H1 (cell line): ENCODE measurements around the gene SCAP. TPM values are rescaled to one million over a fixed set of nuclear protein-coding genes. Genes with fewer than 3 reads are reported as not detected.

Experiments used
- CTCF ChIA-PET: fragments of 300-600 bp; sonication (Branson Sonifier 250); formaldehyde crosslinking; loops from one replicate; lab custom pipeline; 2021; ENCODE audit not compliant: partially characterized antibody; lab: Charles Lee
- POLR2A ChIA-PET: fragments of 300-600 bp; sonication (Branson Sonifier 250); formaldehyde crosslinking; loops from one replicate; lab custom pipeline; 2021; ENCODE audit warnings: inconsistent platforms; ENCODE audit not compliant: partially characterized antibody; lab: Charles Lee
- DNase-seq, 2 experiments: peaks; one replicate each; pipeline versions ENCODE4 v3.0.0 to v3.0.0-alpha.2; 2010 to 2022; ENCODE audit warnings: low spot score in 2 of 2, low read depth in 1 of 2, mixed read lengths in 1 of 2
- FAIRE-seq: peaks from 2 replicates; lab custom pipeline; 2011; peaks lifted over from hg19 to GRCh38; lab: Jason Lieb, UNC
- H2AFZ ChIP-seq: 2 replicates; pipeline ENCODE4 v1.8.1; 2012; ENCODE audit warnings: low read length, inconsistent platforms
- H2AK5ac ChIP-seq: 2 replicates; pipeline ENCODE4 v1.6.1; 2013; ENCODE audit warnings: low read depth, low read length
- H2BK120ac ChIP-seq: replicated peaks from 2 replicates; pipeline ENCODE3; 2013; ENCODE audit warnings: low read depth, low read length, inconsistent platforms
- H2BK12ac ChIP-seq: 2 replicates; pipeline ENCODE4 v1.6.1; 2013; ENCODE audit warnings: low read depth, low read length
- H2BK15ac ChIP-seq: 2 replicates; pipeline ENCODE4 v1.6.1; 2013; ENCODE audit warnings: low read length
- H2BK20ac ChIP-seq: 2 replicates; pipeline ENCODE4 v1.6.1; 2013; ENCODE audit warnings: low read length
- H2BK5ac ChIP-seq: 2 replicates; pipeline ENCODE4 v1.6.1; 2013; ENCODE audit warnings: low read depth, low read length
- H3K14ac ChIP-seq: 2 replicates; pipeline ENCODE4 v1.6.1; 2013; ENCODE audit warnings: inconsistent platforms; ENCODE audit not compliant: insufficient read length
- H3K18ac ChIP-seq: 2 replicates; pipeline ENCODE4 v1.6.1; 2013; ENCODE audit warnings: low read length; ENCODE audit errors: extremely low read depth
- H3K23ac ChIP-seq: 2 replicates; pipeline ENCODE4 v1.6.1; 2013; ENCODE audit warnings: inconsistent platforms; ENCODE audit not compliant: insufficient read length
- H3K23me2 ChIP-seq: 2 replicates; pipeline ENCODE4 v1.6.1; 2013; ENCODE audit warnings: low read depth, low read length
- H3K27ac ChIP-seq: 2 replicates; pipeline ENCODE4 v1.6.1; 2011; ENCODE audit warnings: low read depth, low read length, inconsistent platforms
- H3K27me3 ChIP-seq, 4 experiments: replicated peaks in 1 of 4; 1 replicate in 1 of 4; 2 replicates in 3 of 4; pipeline versions ENCODE4 v1.6.1 to v1.8.1; 2011 to 2013; ENCODE audit warnings: low read length in 3 of 4, mild to moderate bottlenecking in 3 of 4, inconsistent platforms in 2 of 4, mixed read lengths in 2 of 4, moderate library complexity in 1 of 4; ENCODE audit not compliant: control insufficient read depth in 3 of 4, insufficient read depth in 3 of 4; ENCODE audit errors: extremely low read depth in 1 of 4
- H3K36me3 ChIP-seq, 4 experiments: 2 replicates each; pipeline versions ENCODE4 v1.6.1 to v1.8.1; 2011 to 2013; ENCODE audit warnings: mild to moderate bottlenecking in 4 of 4, low read length in 3 of 4, moderate library complexity in 2 of 4, control low read depth in 1 of 4, inconsistent platforms in 1 of 4; ENCODE audit not compliant: insufficient read depth in 4 of 4, control insufficient read depth in 2 of 4
- H3K4ac ChIP-seq: replicated peaks from 2 replicates; pipeline ENCODE3; 2013; ENCODE audit warnings: low read length, low read depth, mixed read lengths, inconsistent platforms; ENCODE audit not compliant: insufficient read length
- H3K4me1 ChIP-seq, 4 experiments: replicated peaks in 1 of 4; 1 replicate in 1 of 4; 2 replicates in 3 of 4; pipeline versions ENCODE4 v1.6.1 to v1.8.1; 2011 to 2013; ENCODE audit warnings: low read length in 3 of 4, inconsistent platforms in 2 of 4, mixed read lengths in 1 of 4; ENCODE audit not compliant: insufficient read depth in 4 of 4, control insufficient read depth in 3 of 4
- H3K4me2 ChIP-seq, 2 experiments: 2 replicates each; pipeline versions ENCODE4 v1.6.1 to v1.8.1; 2011 to 2013; ENCODE audit warnings: low read depth in 2 of 2, low read length in 2 of 2, control low read depth in 1 of 2, inconsistent platforms in 1 of 2, mild to moderate bottlenecking in 1 of 2; ENCODE audit not compliant: insufficient read depth in 1 of 2
- H3K4me3 ChIP-seq, 4 experiments: fragments of 200-600, 300-600 bp in 1 of 4; sonication (generic), shearing (Covaris generic), sonication (Bioruptor Twin) in 1 of 4; 2 replicates each; pipeline versions ENCODE4 v1.5.1 to v1.8.1; 2011 to 2016; ENCODE audit warnings: low read length in 4 of 4, low read depth in 3 of 4, control low read depth in 2 of 4, inconsistent platforms in 2 of 4, mild to moderate bottlenecking in 2 of 4, mixed read lengths in 1 of 4, moderate library complexity in 1 of 4; ENCODE audit not compliant: insufficient read depth in 2 of 4; ENCODE audit errors: extremely low read depth in 1 of 4
- H3K56ac ChIP-seq: replicated peaks from 2 replicates; pipeline ENCODE3; 2013; ENCODE audit warnings: low read depth, mild to moderate bottlenecking, mixed read lengths, low read length, inconsistent platforms; ENCODE audit not compliant: insufficient read length
- H3K79me1 ChIP-seq: 2 replicates; pipeline ENCODE4 v1.6.1; 2013; ENCODE audit warnings: low read depth, low read length, control low read depth
- H3K79me2 ChIP-seq, 2 experiments: 2 replicates each; pipeline versions ENCODE4 v1.6.1 to v1.8.1; 2012 to 2013; ENCODE audit warnings: low read length in 2 of 2, mild to moderate bottlenecking in 2 of 2, inconsistent platforms in 1 of 2; ENCODE audit not compliant: insufficient read depth in 2 of 2, control insufficient read depth in 1 of 2
- H3K9ac ChIP-seq, 4 experiments: replicated peaks in 1 of 4; 1 replicate in 1 of 4; 2 replicates in 3 of 4; pipeline versions ENCODE4 v1.6.1 to v1.8.1; 2011 to 2013; ENCODE audit warnings: low read depth in 3 of 4, low read length in 3 of 4, control low read depth in 2 of 4, mild to moderate bottlenecking in 2 of 4, moderate library complexity in 2 of 4, inconsistent platforms in 1 of 4; ENCODE audit errors: extremely low read depth in 1 of 4
- H3K9me3 ChIP-seq, 2 experiments: 2 replicates each; pipeline versions ENCODE4 v1.6.1 to v1.8.1; 2012 to 2013; ENCODE audit warnings: mild to moderate bottlenecking in 2 of 2, moderate library complexity in 2 of 2, control low read depth in 1 of 2, inconsistent platforms in 1 of 2, low read depth in 1 of 2, low read length in 1 of 2, mixed read lengths in 1 of 2; ENCODE audit not compliant: insufficient read depth in 2 of 2
- H4K20me1 ChIP-seq, 2 experiments: replicated peaks in 1 of 2; 2 replicates each; pipeline versions ENCODE3 to v1.8.1; 2011 to 2013; ENCODE audit warnings: inconsistent platforms in 2 of 2, low read length in 2 of 2, mild to moderate bottlenecking in 1 of 2; ENCODE audit not compliant: insufficient read depth in 2 of 2, control insufficient read depth in 1 of 2
- H4K5ac ChIP-seq: 2 replicates; pipeline ENCODE4 v1.6.1; 2013; ENCODE audit warnings: low read length, low read depth, mixed read lengths, inconsistent platforms; ENCODE audit not compliant: insufficient read length
- H4K8ac ChIP-seq: 2 replicates; pipeline ENCODE4 v1.8.0; 2013; ENCODE audit warnings: mild to moderate bottlenecking, moderate library complexity, low read length, inconsistent platforms; ENCODE audit not compliant: insufficient read depth; ENCODE audit errors: extremely low read depth
- H4K91ac ChIP-seq: replicated peaks from 2 replicates; pipeline ENCODE3; 2013; ENCODE audit warnings: low read length, mixed read lengths, inconsistent platforms; ENCODE audit not compliant: insufficient read length
- CEBPB ChIP-seq: IDR thresholded peaks from 2 replicates; pipeline ENCODE4 v1.6.1; 2012; ENCODE audit warnings: low read depth, low read length
- CHD2 ChIP-seq: IDR thresholded peaks from 2 replicates; pipeline ENCODE4 v1.6.1; 2012; ENCODE audit warnings: low read length, improper control_type of control experiment
- GTF2F1 ChIP-seq: IDR thresholded peaks from 2 replicates; pipeline ENCODE4 v1.6.1; 2012; ENCODE audit warnings: low read depth, low read length, improper control_type of control experiment, borderline replicate concordance
- JUN ChIP-seq: IDR thresholded peaks from 2 replicates; pipeline ENCODE4 v1.6.1; 2011; ENCODE audit warnings: low read depth, mild to moderate bottlenecking, improper control_type of control experiment, low read length
- PHF8 ChIP-seq: fragments of 200-600 bp; sonication (generic); conservative IDR thresholded peaks from 2 replicates; pipeline ENCODE4 v1.7.1; 2012; ENCODE audit warnings: low read depth, mild to moderate bottlenecking, inconsistent platforms, low read length, moderate library complexity
- POLR2AphosphoS5 ChIP-seq: IDR thresholded peaks from 2 replicates; pipeline ENCODE4 v1.6.1; 2011; ENCODE audit warnings: low read depth, low read length
- POU5F1 ChIP-seq: IDR thresholded peaks from 2 replicates; pipeline ENCODE4 v1.6.1; 2011; ENCODE audit warnings: low read depth, mild to moderate bottlenecking, low read length, moderate library complexity
- RFX5 ChIP-seq: IDR thresholded peaks from 2 replicates; pipeline ENCODE4 v1.6.1; 2011; ENCODE audit warnings: low read depth, low read length, improper control_type of control experiment, borderline replicate concordance
- SIX5 ChIP-seq: IDR thresholded peaks from 2 replicates; pipeline ENCODE4 v1.6.1; 2011; ENCODE audit warnings: mild to moderate bottlenecking, low read depth, low read length
- SP2 ChIP-seq: IDR thresholded peaks from 2 replicates; pipeline ENCODE4 v1.6.1; 2012; ENCODE audit warnings: mild to moderate bottlenecking, low read length, inconsistent platforms
- SP4 ChIP-seq: IDR thresholded peaks from 2 replicates; pipeline ENCODE4 v1.6.1; 2012; ENCODE audit warnings: low read length, inconsistent platforms
- SUZ12 ChIP-seq: fragments of 200-600 bp; sonication (generic); IDR thresholded peaks from 2 replicates; pipeline ENCODE4 v1.6.1; 2012; ENCODE audit warnings: mild to moderate bottlenecking, inconsistent platforms, low read length, moderate library complexity, mixed read lengths
- YY1 ChIP-seq: IDR thresholded peaks from 2 replicates; pipeline ENCODE4 v1.6.1; 2011; ENCODE audit warnings: low read depth, mild to moderate bottlenecking, low read length
- WGBS, 2 experiments: shearing (Covaris generic) in 1 of 2; methylation state at CpG; one replicate each; pipeline versions ENCODE4 v1.1.6 to v1.1.7; 2013 to 2015; ENCODE audit warnings: low lambda C conversion rate in 2 of 2, mixed read lengths in 2 of 2, inconsistent platforms in 1 of 2, low coverage in 1 of 2, missing lambda C conversion rate in 1 of 2; ENCODE audit not compliant: insufficient replicate concordance in 2 of 2, insufficient coverage in 1 of 2, insufficient read length in 1 of 2; ENCODE audit errors: extremely low coverage in 1 of 2, missing lambda C conversion rate in 1 of 2; 5-methylcytosine and 5-hydroxymethylcytosine counted together
- polyA plus RNA-seq, 7 experiments: library from polyadenylated mRNA; depleted of rRNA in 3 of 7; stranded (reverse) in 5 of 7; unstranded in 2 of 7; fragments of >200 nt in 5 of 7; fragments of 200-250 nt in 2 of 7; gene quantifications; 1 replicate in 5 of 7; 2 replicates in 1 of 7; 4 replicates in 1 of 7; pipeline versions ENCODE4 v1.2.1 to v1.2.3, GENCODE V29; 2011 to 2013; ENCODE audit warnings: missing spikeins in 2 of 7, mixed read lengths in 2 of 7
- total RNA-seq: library from RNA; stranded (reverse); fragmentation: NEBNext Ultra II Directional; extraction: Animal tissue kit (Norgen Biotek cat#: 25700); gene quantifications from 2 replicates; pipeline ENCODE4 v1.2.1, GENCODE V29; 2021
- TF ChIP-seq, protein P1 (sequence below): IDR thresholded peaks from 2 replicates; pipeline ENCODE4 v1.6.1; 2012; ENCODE audit warnings: inconsistent platforms

SCAP gene
- total and polyA plus RNA-seq, 2 of the 8 experiments (the other 6 are each of a cell fraction or from before 2014, with no cell fraction given), result 74.0 to 114 TPM

- CTCF ChIA-PET, result interaction anchor here (0.6 to 6.5 kb wide), 5 partner anchors 9 to 426 kb away, joined by 3 to 66 read pairs (median 6); partner anchors contain the start of gene SCAP
- Histone ChIP-seq H3K79me1 (no peaks in the 10 kb centered on the region), H3K56ac (no peak overlapping the region), H3K4me1 (0 out of 7 replicates have a peak, but pooled peaks cover 0 to 2% (median 0%) of the 10 kb centered on the region in 4 experiments), H3K18ac (no peak overlapping the region), H4K20me1 (peaks cover 4 to 10% of the 10 kb centered on the region in 2 experiments), H2AK5ac (no peak overlapping the region), H4K8ac (no peak overlapping the region), H2BK20ac (no peak overlapping the region), H3K4ac (no peak overlapping the region), H4K5ac (no peak overlapping the region), H2AFZ (no peak overlapping the region), H4K91ac (no peak overlapping the region), H2BK5ac (no peak overlapping the region), H3K36me3 (peaks cover 5 to 35% (median 20%) of the 10 kb centered on the region in 4 experiments; a peak in 6 of 8 replicates), H3K9me3 (no peaks in the 10 kb centered on the region), H3K14ac (no peak overlapping the region), H2BK12ac (no peak overlapping the region), H2BK120ac (no peak overlapping the region), H2BK15ac (no peak overlapping the region), H3K4me2 (no peak overlapping the region), H3K27ac (no peak overlapping the region), H3K27me3 (no peaks in the 10 kb centered on the region), H3K4me3 (no peak overlapping the region), H3K79me2 (no peaks in the 10 kb centered on the region), H3K23me2 (no peaks in the 10 kb centered on the region), H3K23ac (no peak overlapping the region), H3K9ac (no peak overlapping the region)
- 92% methylated on average over 8 of the region's 8 CpGs; no CpG with 5 or more reads in 1 of the 2 experiments for WGBS, 2 experiments
- no peak for DNase-seq
- TF ChIP-seq YY1, result no peak
- TF ChIP-seq PHF8, result no peak
- no peak for TF ChIP-seq POU5F1
- TF ChIP-seq POLR2AphosphoS5, result no peak
- no peak for TF ChIP-seq CHD2
- no peak for TF ChIP-seq SP2
- no peak for TF ChIP-seq SIX5
- no peak for TF ChIP-seq SP4
- TF ChIP-seq GTF2F1, result no peak
- no peak for TF ChIP-seq RFX5
- TF ChIP-seq, protein P1, sequence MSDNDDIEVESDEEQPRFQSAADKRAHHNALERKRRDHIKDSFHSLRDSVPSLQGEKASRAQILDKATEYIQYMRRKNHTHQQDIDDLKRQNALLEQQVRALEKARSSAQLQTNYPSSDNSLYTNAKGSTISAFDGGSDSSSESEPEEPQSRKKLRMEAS, result no peak
- TF ChIP-seq JUN, result no peak
- no peak for TF ChIP-seq SUZ12
- no peak for TF ChIP-seq CEBPB
- FAIRE-seq, result no peak
- POLR2A ChIA-PET, result interaction anchor here (0.6 to 1.3 kb wide), 2 partner anchors 30 to 124 kb away, joined by 3 read pairs; no protein-coding TSS in a partner anchor
These were observed 52.1 kb downstream of the SCAP start for GRCh38 chr3:47423548-47424145.
